Smooth muscle cell (in vitro differentiated cells): ENCODE data around the gene CDK16. TPM values are rescaled to one million over a fixed set of nuclear protein-coding genes. Genes with fewer than 3 reads are reported as not detected.

ENCODE experiments used
- DNase-seq: peaks from one replicate; lab custom pipeline; 2025; ENCODE audit not compliant: unreplicated experiment; lab: John Stamatoyannopoulos, UW
- H2AFZ ChIP-seq: fragments of 200-600 bp; sonication (generic); 2 replicates; pipeline ENCODE4 v1.6.0; 2016; ENCODE audit warnings: antibody characterized with exemption, low read depth, mild to moderate bottlenecking
- H3F3A ChIP-seq: fragments of 200-600 bp; sonication (generic); 2 replicates; pipeline ENCODE4 v1.6.0; 2017; ENCODE audit warnings: antibody characterized with exemption, low read depth
- H3K27ac ChIP-seq: fragments of 200-600 bp; sonication (generic); 2 replicates; pipeline ENCODE4 v1.5.1; 2016; ENCODE audit warnings: low read depth, mild to moderate bottlenecking
- H3K27me3 ChIP-seq: fragments of 200-600 bp; sonication (generic); 2 replicates; pipeline ENCODE4 v1.6.1; 2016; ENCODE audit warnings: low read depth, mild to moderate bottlenecking
- H3K36me3 ChIP-seq: fragments of 200-600 bp; sonication (generic); 2 replicates; pipeline ENCODE4 v1.5.1; 2016; ENCODE audit warnings: low read depth
- H3K4me1 ChIP-seq: fragments of 200-600 bp; sonication (generic); 2 replicates; pipeline ENCODE4 v1.5.1; 2016; ENCODE audit warnings: low read depth
- H3K4me2 ChIP-seq: fragments of 200-600 bp; sonication (generic); 2 replicates; pipeline ENCODE4 v1.6.0; 2016; ENCODE audit warnings: mild to moderate bottlenecking
- H3K4me3 ChIP-seq: fragments of 200-600 bp; sonication (generic); 2 replicates; pipeline ENCODE4 v1.5.1; 2016; ENCODE audit warnings: mild to moderate bottlenecking
- H3K79me2 ChIP-seq: fragments of 200-600 bp; sonication (generic); 2 replicates; pipeline ENCODE4 v1.6.0; 2016; ENCODE audit warnings: low read depth, mild to moderate bottlenecking
- H3K9ac ChIP-seq: fragments of 200-600 bp; sonication (generic); 2 replicates; pipeline ENCODE4 v1.6.0; 2016; ENCODE audit warnings: low read depth
- H3K9me3 ChIP-seq: fragments of 200-600 bp; sonication (generic); replicated peaks from 2 replicates; pipeline ENCODE4 v1.5.1; 2016; ENCODE audit warnings: low read depth
- H4K20me1 ChIP-seq: fragments of 200-600 bp; sonication (generic); 2 replicates; pipeline ENCODE4 v1.6.0; 2016; ENCODE audit warnings: low read depth
- WGBS: methylation state at CpG from one replicate; pipeline ENCODE4 v1.1.7; 2016; ENCODE audit warnings: low lambda C conversion rate; 5-methylcytosine and 5-hydroxymethylcytosine counted together
- polyA plus RNA-seq: library from polyadenylated mRNA; unstranded; fragments of >200 nt; fragmentation: Nextera tagmentation; extraction: Ambion mirVana; gene quantifications from 2 replicates; pipeline ENCODE4 v1.2.1, GENCODE V29; 2016
- total RNA-seq: library from RNA; depleted of rRNA; stranded (reverse); fragments of >200 nt; gene quantifications from 2 replicates; pipeline ENCODE4 v1.2.3, GENCODE V29; 2014
- TF ChIP-seq, protein P1 (sequence below): fragments of 200-600 bp; sonication (generic); IDR thresholded peaks from 2 replicates; pipeline ENCODE4 v1.5.1; 2017; ENCODE audit warnings: borderline replicate concordance, mild to moderate bottlenecking, antibody characterized with exemption; ENCODE audit not compliant: insufficient read depth, poor library complexity, severe bottlenecking

CDK16 gene
- total and polyA plus RNA-seq, 2 experiments from 2014 or later, result 176 to 269 TPM

DNA sequence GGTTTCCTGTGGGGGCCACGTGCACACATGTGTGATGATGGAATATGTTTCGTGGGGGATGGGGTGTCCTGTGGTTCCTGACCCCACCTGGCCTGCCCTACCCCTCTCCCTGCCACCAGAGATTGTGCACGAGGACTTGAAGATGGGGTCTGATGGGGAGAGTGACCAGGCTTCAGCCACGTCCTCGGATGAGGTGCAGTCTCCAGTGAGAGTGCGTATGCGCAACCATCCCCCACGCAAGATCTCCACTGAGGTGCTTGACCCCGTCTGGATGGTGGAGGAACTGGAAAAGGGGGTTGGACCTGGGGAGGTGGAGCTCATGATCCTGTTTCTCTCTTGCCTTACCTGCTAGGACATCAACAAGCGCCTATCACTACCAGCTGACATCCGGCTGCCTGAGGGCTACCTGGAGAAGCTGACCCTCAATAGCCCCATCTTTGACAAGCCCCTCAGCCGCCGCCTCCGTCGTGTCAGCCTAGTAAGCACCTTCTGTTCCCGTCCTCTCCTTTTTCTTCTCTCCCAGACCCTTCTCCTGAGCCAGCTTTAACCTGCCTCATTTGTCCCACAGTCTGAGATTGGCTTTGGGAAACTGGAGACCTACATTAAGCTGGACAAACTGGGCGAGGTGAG is 5.9 kb downstream of the CDK16 start:
- 97% methylated on average over 17 of the region's 17 CpGs for WGBS
- H3K9ac ChIP-seq, result no peak overlapping the region
- peaks cover 6% of the 10 kb centered on the region for H3K36me3 ChIP-seq

DNA sequence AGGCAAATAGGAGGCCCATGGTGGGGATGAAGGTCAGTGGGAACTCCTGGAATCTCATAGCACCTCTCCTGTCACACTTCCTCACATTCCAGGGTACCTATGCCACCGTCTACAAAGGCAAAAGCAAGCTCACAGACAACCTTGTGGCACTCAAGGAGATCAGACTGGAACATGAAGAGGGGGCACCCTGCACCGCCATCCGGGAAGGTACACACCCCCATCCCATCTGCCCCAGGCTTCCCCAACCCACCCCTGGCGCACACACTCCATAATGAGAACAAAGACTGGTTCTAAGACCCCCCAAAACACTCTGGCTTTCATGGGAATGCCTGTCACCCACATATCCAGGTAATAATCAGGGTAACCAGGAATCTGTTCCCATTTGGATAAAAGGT is 6.4 kb downstream of the CDK16 start:
- no peaks in the 10 kb centered on the region for H3F3A ChIP-seq
- 99% methylated on average over 4 of the region's 4 CpGs for WGBS
- H3K9me3 ChIP-seq, result no peaks in the 10 kb centered on the region
- H3K79me2 ChIP-seq, result peaks cover 30% of the 10 kb centered on the region
- peaks cover 7% of the 10 kb centered on the region for H3K4me1 ChIP-seq
- no peak overlapping the region for H3K27ac ChIP-seq
- TF ChIP-seq, protein P1, sequence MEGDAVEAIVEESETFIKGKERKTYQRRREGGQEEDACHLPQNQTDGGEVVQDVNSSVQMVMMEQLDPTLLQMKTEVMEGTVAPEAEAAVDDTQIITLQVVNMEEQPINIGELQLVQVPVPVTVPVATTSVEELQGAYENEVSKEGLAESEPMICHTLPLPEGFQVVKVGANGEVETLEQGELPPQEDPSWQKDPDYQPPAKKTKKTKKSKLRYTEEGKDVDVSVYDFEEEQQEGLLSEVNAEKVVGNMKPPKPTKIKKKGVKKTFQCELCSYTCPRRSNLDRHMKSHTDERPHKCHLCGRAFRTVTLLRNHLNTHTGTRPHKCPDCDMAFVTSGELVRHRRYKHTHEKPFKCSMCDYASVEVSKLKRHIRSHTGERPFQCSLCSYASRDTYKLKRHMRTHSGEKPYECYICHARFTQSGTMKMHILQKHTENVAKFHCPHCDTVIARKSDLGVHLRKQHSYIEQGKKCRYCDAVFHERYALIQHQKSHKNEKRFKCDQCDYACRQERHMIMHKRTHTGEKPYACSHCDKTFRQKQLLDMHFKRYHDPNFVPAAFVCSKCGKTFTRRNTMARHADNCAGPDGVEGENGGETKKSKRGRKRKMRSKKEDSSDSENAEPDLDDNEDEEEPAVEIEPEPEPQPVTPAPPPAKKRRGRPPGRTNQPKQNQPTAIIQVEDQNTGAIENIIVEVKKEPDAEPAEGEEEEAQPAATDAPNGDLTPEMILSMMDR, result no peak
- no peak overlapping the region for H3K4me3 ChIP-seq
- H3K27me3 ChIP-seq, result no peaks in the 10 kb centered on the region
- no peak overlapping the region for H3K4me2 ChIP-seq
- no peak overlapping the region for H3K9ac ChIP-seq
- no peak overlapping the region for H2AFZ ChIP-seq
- peaks cover 54% of the 10 kb centered on the region for H4K20me1 ChIP-seq
- DNase-seq, result no peak
- peaks cover 6% of the 10 kb centered on the region for H3K36me3 ChIP-seq

More for the DNA sequence above, 5.9 kb downstream of the CDK16 start:
- Histone ChIP-seq H3K27me3 (no peaks in the 10 kb centered on the region), H3K79me2 (peaks cover 35% of the 10 kb centered on the region), H3K27ac (no peak overlapping the region), H3K9me3 (no peaks in the 10 kb centered on the region), H3K4me2 (no peak overlapping the region), H4K20me1 (peaks cover 59% of the 10 kb centered on the region), H3K4me1 (peaks cover 12% of the 10 kb centered on the region), H3F3A (no peaks in the 10 kb centered on the region), H2AFZ (no peak overlapping the region), H3K4me3 (no peak overlapping the region)
- no peak for DNase-seq
- TF ChIP-seq, protein P1, result no peak

DNA sequence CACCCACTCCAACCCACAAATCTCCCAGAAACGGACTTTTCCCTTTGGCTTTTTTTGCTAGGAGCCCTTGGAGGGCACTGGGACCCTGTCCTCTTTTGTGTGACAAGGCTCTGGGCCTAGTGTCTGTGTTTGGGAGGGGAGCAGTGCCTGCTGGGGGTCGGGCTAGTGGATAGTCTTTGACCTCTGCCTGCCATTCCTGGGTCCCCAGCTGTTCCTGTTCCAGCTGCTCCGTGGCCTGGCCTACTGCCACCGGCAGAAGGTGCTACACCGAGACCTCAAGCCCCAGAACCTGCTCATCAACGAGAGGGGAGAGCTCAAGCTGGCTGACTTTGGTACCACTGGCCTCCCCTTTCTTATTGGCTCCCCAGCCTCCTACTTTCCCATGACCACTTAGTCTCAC is 7.6 kb downstream of the CDK16 start:
- Histone ChIP-seq H3K4me2 (no peak overlapping the region), H3K27ac (no peak overlapping the region), H3K9ac (no peak overlapping the region), H4K20me1 (peaks cover 42% of the 10 kb centered on the region), H3K4me1 (no peaks in the 10 kb centered on the region), H2AFZ (no peak overlapping the region), H3K79me2 (peaks cover 18% of the 10 kb centered on the region), H3F3A (peaks cover 5% of the 10 kb centered on the region), H3K36me3 (peaks cover 6% of the 10 kb centered on the region), H3K9me3 (no peaks in the 10 kb centered on the region), H3K27me3 (no peaks in the 10 kb centered on the region), H3K4me3 (no peak overlapping the region)
- 96% methylated on average over 6 of the region's 6 CpGs for WGBS
- no peak for DNase-seq
- TF ChIP-seq, protein P1, result no peak

DNA sequence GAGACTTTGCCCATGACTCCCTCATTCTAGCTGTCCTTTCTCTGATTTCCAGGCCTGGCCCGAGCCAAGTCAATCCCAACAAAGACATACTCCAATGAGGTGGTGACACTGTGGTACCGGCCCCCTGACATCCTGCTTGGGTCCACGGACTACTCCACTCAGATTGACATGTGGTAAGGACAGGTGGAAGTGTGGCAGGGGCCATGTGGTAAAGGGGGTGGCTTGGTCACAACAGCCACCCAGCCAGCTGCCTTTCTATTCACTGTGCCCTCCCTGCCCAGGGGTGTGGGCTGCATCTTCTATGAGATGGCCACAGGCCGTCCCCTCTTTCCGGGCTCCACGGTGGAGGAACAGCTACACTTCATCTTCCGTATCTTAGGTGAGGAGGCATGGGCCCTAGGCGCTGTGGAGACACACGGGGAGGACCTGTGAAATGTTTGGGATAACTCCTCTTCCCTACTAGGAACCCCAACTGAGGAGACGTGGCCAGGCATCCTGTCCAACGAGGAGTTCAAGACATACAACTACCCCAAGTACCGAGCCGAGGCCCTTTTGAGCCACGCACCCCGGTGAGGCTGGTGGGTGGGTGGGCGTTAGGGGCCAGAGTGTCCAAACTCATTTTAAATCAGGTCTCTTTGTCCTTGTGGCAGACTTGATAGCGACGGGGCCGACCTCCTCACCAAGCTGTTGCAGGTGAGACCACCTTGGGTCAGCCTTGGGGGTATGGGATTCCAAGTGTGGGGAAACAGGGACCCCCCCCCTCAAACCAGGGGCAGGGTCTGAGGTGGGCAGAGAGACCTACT is 8.3 kb downstream of the CDK16 start:
- H3F3A ChIP-seq, result peaks cover 10% of the 10 kb centered on the region
- H3K79me2 ChIP-seq, result peaks cover 12% of the 10 kb centered on the region
- no peaks in the 10 kb centered on the region for H3K9me3 ChIP-seq
- no peak overlapping the region for H3K4me2 ChIP-seq
- no peaks in the 10 kb centered on the region for H3K4me1 ChIP-seq
- H3K4me3 ChIP-seq, result no peak overlapping the region
- H2AFZ ChIP-seq, result no peak overlapping the region
- no peaks in the 10 kb centered on the region for H3K27me3 ChIP-seq
- H3K36me3 ChIP-seq, result peaks cover 6% of the 10 kb centered on the region
- no peak overlapping the region for H3K27ac ChIP-seq
- no peak for DNase-seq
- 96% methylated on average over 19 of the region's 19 CpGs for WGBS
- H3K9ac ChIP-seq, result no peak overlapping the region
- H4K20me1 ChIP-seq, result peaks cover 35% of the 10 kb centered on the region
- TF ChIP-seq, protein P1, result no peak
